Cortex of kidney (tissue), 1 donor: ENCODE measurements around the gene ZBED2.
"Not testable (repeated sequence)": the region's sequence is repeated elsewhere in the genome, so short reads cannot be mapped to it uniquely, and the experiment has no call there.

Experiments
- DNase-seq: peaks from one replicate; lab custom pipeline; 2025; lab: John Stamatoyannopoulos, UW

ZBED2 gene, protein sequence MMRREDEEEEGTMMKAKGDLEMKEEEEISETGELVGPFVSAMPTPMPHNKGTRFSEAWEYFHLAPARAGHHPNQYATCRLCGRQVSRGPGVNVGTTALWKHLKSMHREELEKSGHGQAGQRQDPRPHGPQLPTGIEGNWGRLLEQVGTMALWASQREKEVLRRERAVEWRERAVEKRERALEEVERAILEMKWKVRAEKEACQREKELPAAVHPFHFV

DNA sequence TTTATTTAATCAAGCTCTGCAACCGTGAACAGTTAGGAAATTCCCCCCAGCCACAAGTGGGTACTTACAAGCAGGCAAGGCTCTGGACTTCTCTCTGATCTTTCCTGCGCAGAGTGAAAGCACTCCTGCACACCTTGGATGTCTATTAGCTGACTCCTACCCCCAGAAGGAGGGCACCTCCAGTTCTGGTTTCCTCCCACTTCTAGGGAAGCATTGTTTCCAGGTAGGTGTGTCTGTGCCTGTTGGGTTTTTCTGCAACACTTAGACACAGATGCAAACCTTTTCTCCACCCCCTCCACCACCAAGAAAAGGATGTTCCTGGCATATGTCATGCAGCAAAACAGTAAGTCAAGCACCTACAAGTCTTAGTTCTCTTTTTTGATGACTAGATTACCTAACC lies at the start of gene ZBED2:
Gene ZBED2 (minus strand): TSS at position 115 of the 400 bp plus-strand sequence. CDS start 1,145 bp downstream, outside the sequence.
- no peak for DNase-seq

DNA sequence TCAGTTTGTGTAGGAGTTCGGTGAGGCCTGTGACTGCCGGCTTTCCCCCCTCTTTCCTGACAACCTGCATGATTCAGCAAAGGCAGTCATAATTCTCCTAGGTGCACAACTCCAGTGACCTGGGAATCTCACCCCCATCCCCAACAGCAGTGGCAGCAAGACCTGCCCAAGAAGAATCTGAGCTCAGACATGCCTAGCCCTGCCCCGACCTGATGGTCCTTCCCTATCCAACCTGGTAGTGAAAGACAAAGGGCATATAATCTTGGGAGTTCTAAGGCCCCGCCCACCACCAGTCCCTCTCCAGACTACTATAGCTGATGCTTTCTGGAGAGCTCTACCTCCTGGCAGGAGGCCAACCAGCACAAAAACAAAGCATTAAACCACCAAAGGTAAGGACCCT lies 44.2 kb upstream of the ZBED2 start:
- DNase-seq, result no peak

DNA sequence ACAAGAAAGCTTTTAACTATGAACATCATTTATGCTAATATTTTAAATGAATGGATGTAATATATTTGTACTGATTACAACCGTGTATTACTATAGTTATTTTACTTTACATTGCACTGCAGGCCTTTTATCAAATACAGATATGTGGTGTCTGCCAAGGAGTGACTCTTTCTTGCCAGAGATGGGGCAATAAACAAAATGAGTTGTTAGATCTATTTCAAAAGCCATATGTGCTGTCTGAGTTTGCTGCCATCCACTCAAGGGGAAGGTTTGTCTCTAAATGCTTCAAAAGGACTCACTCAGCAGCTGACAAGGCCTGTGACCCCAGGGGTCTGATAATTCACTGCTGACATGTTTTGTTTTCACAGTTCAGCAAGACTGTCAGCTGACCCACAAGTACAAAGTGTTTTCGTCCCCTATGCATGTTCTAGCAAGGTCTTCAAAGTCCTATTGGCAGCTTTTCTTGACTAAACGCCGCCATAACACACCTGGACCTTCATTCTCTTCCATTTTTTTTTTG lies 41.3 kb upstream of the ZBED2 start:
- DNase-seq, result no peak

DNA sequence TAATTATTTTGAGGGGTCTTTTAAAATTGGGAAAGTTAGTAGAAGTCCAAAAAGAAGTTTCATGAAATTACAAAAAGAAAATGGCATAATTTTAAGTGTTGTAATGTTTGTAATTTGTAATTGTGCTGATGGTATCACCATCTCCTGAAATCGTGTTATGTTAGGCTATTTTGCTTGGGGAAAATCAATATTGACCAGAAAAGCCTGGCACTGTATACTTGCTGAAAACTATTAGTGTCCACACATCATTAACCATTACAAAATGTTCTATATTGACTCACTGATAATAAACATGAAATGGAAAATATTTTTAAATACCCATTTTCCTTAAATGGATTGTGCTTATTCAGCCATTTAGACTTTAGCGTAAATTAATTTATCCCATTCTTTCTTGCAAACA lies 40.3 kb upstream of the ZBED2 start:
- no peak for DNase-seq

DNA sequence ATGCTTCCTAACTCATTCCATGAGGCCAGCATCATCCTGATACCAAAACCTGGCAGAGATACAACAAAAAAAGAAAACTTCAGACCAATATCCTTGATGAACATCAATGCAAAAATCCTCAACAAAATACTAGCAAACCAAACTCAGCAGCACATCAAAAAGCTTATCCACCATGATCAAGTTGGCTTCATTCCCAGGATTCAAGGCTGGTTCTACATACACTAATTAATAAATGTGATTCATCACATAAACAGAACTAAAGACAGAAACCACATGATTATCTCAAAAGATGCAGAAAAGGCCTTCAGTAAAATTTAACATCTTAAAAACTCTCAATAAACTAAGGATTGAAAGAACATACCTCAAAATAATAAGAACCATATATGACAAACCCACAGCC lies 35.5 kb upstream of the ZBED2 start:
- DNase-seq, result not testable (repeated sequence)

DNA sequence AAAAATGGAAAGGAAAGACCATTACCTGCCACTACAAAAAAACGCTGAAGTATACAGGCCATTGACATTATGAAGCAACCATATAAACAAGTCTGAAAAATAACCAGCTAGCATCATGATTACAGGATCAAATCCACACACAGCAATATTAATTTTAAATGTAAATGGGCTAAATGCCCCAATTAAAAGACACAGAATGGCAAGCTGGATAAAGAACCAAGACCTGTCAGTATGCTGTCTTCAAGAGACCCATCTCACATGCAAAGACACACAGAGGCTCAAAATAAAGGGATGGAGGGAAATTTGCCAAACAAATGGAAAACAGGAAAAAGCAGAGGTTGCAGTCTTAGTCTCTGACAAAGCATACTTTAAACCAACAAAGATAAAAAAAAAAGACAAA lies 33.9 kb upstream of the ZBED2 start:
- not testable (repeated sequence) for DNase-seq

DNA sequence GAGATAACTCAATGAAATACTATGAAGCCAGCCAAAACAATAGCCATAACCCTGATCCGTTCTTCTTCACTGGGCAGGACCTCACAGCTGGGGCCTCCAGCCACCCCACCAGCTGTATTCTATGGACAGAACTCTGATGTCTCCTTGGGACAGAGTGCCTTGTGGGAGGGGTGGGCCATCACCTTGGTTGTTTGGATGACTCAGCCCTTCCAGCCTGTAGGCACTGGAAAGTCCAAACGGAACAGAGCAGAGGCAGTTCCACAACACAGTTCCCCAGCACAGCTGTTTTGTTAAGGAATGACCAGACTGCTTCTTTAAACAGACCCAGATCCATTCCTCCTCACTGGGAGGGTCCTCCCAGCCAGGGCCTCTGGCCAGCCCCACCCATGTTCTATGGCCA lies 31.9 kb upstream of the ZBED2 start:
- DNase-seq, result no peak

DNA sequence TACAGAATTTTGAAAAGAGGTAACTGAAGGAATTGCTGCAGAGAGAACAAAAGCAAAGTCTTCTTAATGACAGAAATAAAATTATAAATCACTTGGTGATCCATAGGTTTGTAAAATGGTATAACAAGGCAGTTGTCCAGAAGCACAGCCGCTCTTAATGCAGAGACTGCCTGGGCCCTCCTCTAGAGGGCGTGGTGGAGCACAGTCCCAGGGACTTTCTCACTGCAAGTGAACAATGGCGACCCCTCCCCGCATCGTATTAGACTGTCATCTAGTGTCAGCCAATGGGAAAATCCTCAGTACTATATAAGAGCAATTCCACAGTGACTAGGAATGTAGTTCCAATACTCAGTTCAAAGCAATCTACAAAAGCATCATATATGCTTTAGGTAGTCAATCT lies 26.4 kb upstream of the ZBED2 start:
- DNase-seq, result no peak

DNA sequence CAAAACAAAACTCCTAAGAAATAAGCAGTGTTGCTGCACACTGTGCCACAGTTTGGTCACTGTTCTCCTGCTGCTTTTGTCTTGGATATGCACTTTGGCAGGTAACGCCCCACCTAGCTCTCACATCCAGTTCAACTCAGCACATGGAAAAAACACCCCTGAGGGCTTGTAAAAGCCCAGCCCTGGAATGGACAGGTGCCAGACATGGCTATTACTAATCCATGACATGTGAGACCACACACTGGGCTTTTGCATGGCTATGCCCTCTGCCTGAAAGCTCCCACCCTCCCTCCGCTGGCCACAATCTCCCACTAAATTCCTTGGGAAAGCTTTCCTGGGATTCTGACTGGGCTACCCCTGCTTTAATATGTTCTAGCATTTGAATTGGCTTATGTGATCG lies 24.7 kb upstream of the ZBED2 start:
- DNase-seq, result no peak

DNA sequence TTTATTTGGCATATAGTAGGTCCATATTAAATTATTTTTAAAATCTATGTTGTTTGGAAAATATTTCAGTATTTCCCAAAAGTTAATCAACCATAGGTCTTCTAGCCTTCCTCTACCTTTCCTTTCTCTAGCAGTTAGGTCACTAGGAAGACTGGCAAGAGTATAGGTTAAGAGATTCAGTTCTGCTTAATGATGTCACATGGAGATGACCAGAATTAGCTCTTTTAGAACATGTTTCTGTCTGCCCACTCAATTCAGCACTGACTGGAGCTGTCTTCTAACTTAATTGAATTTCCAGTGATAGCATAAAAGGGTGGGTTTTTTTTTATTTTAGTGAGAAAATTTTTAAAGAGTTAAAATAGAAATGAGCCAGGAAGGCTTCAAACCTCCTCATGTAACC lies 23.8 kb upstream of the ZBED2 start:
- no peak for DNase-seq

DNA sequence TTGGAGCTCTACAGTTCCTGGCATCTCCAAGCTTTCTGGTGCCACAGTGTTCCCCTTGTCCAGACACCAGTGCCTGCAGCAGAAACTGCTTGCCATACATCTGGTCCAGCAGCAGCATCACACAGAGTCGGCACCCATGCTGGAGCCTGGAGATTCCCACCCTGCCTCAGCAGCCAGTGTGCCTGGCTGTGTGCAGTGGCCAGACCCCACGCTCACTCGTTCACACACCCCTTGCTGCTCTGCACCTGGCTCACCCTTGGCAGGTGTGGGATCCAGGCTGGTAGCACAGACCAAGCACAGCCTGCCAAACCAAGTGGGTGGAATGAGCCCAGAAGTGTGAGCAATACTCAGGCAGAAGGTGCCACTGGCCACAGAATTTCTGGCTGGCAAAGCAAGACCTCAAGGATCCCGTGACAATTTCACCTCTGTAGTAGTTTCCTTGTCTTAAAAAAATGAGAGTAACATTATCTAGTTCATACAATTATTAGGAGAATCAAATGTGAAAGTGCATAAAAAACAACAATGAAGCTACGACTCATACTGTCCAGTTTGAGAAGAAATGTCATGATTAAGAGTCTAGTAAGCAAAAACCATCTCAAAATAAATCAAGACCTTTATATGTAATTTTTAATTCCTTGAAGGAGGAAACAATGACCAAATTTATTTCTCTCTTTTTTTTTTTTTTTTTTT lies 22.9 kb upstream of the ZBED2 start:
- DNase-seq, result no peak

DNA sequence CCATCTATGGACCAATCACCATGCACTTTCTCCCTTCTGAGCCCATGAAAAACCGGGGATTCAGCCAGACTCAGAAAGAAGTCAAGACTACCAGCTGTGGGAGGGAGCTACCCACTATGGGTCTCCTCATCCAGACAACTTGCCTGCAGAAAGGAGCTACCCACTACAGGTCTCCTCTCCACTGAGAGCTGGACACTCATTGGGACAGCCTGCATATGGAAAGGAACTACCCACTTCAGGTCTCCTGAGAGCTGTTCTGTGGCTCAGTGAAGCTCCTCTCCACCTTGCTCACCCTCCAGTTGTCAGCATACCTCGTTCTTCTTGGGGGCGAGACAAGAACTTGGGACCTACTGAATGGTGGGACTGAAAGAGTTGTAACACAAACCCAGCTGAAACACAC lies 22.3 kb upstream of the ZBED2 start:
- DNase-seq, result no peak

DNA sequence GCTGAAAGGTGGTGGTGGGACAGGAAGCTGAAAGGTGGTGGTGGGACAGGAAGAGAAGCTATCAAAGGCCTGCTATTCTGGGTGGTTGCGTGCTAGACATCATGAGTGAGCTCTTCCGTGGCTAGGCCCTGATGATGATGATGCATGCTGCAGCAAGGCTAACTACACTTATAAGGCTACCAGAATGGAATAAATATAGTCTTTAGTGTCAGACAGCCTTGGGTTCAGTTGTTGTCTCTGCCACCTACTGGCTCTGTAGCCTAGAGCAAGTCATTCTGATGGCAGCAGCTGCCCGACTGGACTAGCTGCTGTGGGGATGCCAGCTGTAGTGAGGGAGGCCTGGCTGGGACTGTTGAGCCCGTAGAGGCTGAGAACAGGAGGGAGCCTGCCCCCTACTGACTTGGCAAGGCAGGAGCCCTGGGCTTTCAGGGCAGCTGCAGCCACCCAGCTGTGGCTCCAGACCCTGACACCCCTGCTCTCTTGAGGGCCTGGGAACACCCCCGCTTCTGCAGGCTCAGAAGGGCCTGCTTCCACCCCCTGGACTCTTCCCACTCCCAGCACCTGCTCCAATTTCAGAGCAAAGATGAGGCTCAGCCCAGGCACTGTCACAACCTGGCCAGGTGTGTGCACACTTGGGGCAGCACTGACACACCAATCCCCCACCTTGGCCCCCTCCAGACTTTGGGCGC lies 21.4 kb upstream of the ZBED2 start:
- DNase-seq, result no peak

DNA sequence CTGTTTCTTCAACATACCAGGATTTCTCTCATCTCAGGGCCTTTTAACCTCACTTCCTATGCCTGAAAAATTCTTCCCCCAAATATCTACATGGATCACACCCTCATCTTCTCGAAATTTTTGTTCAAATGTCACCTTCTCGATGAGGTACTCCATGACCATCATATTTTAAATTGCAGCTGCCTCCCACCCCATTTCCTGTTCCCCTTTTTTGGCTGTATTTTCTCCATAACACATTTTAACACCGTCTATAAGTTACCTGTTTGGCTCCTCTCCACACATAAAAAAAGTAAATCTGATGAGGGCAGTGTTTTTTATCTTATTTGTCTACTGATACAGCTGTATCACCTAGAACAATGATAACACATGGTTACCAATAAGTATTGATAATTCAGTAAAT lies 20.7 kb upstream of the ZBED2 start:
- no peak for DNase-seq

DNA sequence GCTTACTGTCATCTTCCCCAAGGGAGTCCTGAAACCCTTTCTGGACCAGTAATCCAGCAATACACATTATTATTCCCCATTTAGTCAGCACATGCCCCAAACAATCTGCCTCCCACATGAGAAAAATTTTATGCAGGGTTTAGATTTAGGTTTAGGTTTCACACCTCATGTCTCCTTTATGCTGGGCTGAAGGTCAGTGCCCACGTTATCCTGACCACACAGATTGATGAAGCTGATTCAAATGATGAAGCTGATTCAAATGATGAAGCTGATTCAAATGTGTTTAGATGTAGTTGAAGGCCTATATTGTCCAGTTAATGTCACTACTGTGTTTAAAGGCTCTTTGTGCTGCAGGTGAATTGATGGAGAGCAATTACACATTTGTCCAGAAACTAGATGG lies 18.1 kb upstream of the ZBED2 start:
- DNase-seq, result no peak

DNA sequence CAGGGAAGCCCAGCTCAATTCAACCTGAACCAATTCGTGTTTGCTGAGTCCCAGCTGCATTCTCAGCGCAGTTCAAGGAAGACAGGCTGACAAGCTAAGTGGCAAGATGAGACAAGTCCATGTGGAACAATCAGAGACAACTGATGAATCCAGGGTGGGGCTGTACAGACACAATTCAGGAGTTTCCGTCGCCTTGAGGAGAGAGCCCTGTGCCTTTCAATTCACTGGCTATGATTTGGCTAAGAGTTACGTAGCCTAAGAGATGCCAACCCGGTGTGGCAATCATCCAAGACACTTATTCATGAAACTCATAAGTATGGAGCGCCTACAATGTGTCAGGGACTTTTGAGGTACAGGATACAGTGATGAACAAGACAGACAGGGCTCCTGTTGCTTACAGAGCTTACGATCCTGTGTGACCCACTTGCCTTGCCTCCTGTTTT lies 15.5 kb upstream of the ZBED2 start:
- DNase-seq, result no peak

DNA sequence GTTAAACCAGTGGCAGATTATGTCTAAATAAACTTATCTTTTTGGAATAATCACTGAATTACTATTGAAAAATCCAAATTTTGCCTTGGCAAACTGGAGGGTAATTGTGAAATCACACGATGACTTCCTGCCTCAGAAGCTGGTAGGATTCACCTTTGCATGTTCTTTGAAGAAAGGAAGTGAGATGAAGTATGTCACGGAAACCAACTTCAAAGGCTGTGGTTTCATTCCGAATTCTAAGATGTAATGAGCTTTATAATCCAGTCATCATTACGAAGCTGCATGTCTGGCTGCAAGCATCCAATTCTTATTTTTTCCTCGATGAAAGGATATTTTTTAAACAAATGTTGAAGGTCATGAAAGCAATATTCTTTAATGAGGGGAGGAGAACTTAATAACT lies 15.0 kb upstream of the ZBED2 start:
- no peak for DNase-seq

DNA sequence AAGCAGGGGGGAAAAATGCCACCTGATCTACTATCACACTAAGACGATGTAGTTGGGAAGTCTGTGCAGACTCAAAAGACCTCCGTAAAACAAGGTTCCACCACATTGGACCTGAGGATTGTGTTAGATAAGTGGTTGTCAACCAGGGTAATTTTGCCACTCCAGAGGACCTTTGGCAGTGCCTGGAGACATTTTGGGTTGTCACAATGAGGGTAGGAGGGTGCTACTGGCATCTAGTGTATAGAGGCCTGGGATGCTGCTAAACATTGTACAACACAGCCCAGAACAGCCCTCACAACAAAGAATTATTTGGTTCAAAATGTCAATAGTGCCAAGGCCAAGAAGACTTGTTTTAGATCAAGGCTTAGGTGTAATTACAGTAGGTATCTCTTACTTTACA lies 14.6 kb upstream of the ZBED2 start:
- DNase-seq, result no peak

DNA sequence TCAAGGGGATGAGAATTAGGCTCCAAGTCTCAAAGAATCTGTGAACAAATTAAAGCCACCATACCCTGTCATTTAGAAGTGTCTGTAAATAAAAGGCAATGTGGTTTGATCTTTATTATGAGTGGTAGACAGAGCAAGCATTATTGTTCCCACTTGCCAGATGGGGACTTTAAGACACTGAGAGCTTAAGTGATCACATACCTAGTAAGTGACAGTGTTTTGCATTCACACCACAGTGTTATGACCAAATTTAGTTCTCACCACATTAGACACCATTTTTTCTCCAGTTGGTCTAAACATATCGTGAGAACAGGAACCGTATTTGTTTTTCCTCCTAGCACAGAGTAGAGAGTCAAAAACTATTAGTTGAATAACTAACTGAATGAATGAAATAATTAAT lies 13.2 kb upstream of the ZBED2 start:
- no peak for DNase-seq

DNA sequence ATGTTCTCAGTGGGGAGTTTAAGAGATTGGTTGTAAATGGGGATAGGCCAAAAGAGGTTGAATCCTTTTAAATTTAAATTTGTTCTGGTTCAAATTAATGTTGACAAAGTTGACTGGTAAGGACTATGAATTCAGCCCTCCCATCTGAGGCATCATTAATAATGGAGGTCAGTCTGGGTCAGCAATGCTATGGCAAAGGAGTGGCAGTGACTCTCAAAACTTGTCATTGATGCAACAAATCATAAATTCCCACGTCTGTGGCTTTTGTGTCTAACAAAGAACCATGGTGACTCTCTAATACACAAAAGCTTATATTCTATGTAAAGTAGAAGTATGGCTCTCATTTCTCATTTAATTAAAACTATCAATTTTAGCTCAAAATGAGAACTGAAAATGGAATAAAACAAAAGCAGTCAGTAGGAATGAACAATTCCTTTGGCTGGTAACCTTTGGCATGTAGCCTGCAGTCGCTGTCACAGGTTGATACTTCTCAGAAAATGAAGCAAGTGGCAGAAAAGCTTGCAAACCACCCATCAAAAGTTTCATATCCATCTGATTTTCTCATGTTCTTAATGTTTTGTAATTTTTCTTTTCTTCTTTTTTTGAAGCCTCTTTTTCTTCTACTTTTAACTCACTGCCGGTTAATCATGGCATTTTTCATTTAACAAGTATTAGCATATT lies 12.2 kb upstream of the ZBED2 start:
- no peak for DNase-seq

DNA sequence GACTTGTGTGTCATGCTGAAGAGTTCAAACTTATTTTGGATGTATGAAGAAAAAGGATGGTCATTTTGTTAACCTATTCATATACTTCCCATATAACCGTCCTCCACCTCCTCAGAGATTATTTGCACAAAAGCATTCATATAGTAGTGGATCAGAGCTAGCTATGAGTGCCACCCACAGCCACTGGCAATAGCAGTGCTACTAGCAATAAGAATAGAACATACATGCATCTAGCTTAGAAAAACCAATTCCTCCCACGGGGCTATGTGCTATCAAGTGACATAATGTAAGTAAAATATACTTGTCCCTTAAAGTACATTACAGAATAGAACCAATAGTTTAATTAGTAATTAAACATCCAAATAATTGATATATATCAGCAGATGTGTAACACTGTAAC lies 10.3 kb upstream of the ZBED2 start:
- no peak for DNase-seq

DNA sequence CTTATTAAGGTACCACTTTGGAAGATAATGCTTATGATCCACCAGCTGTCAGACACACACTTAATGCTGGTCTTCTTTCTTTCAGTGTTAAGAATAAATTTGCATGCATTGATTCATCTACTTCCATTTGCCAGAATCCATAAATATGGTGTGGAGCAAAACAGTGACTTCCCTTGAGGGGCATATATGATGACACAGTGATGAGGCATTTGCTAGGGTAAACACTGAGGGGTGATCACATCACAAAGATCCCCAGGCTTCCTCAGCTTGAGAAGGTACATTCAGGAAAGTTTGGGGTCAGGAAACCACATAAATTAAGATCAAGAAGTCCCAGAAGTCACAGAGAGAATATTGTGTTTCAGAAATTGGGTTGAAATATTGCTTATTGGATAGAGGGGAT lies 9.9 kb upstream of the ZBED2 start:
- DNase-seq, result no peak

DNA sequence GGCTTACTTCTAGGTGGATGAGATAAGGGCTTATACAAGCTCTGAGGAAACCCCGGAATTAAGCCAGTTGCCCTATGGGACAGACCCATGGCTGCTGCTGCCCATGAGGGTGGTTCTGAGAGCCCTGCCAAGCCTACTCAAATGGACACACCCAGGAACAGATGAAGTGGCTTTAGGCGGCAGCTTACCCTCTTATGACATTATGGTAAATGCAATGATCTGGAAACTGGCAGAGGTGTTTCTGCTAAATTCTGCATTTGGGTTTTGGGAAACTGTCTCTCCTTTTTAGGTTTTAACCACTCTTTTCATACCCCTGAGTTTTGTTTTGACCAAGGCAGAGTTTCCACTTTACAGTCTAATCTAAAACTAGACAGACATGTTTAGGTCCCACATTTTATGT lies 9.0 kb upstream of the ZBED2 start:
- DNase-seq, result no peak
